Transverse colon (tissue), 3 donors: ENCODE results near the gene VSIG10L2.

Experiments
- CTCF ChIP-seq, 5 experiments: fragments of 200-600 bp in 3 of 5; fragments of 450-650 bp in 2 of 5; sonication (generic) in 3 of 5; IDR thresholded peaks; 1 replicate in 2 of 5; 2 replicates in 3 of 5; pipeline ENCODE4 v1.5.1; 2016 to 2017; ENCODE audit warnings: antibody characterized with exemption in 5 of 5, inconsistent platforms in 3 of 5, mild to moderate bottlenecking in 2 of 5, moderate library complexity in 1 of 5
- POLR2A ChIP-seq: fragments of 450-650 bp; IDR thresholded peaks from one replicate; pipeline ENCODE4 v1.6.1; 2016; ENCODE audit warnings: antibody characterized with exemption, mild to moderate bottlenecking, moderate library complexity

GRCh38 chr11:125933030-125933813 is 12.6 kb upstream of the VSIG10L2 start:
- no peak for TF ChIP-seq CTCF (IDR thresholded peaks at IDR 0.05)
- TF ChIP-seq POLR2A = no peak
